ENCODE results near the gene CEP76. TPM values are rescaled to one million over a fixed set of nuclear protein-coding genes. Genes with fewer than 3 reads are reported as not detected.
A peak's percentile ranks its signal among the peaks of the same experiment; 100 is the strongest.

Gene CEP76
- total RNA-seq, 4 donors from 2014 or later = 11.5 to 28.2 (median 15.5) TPM

DNA sequence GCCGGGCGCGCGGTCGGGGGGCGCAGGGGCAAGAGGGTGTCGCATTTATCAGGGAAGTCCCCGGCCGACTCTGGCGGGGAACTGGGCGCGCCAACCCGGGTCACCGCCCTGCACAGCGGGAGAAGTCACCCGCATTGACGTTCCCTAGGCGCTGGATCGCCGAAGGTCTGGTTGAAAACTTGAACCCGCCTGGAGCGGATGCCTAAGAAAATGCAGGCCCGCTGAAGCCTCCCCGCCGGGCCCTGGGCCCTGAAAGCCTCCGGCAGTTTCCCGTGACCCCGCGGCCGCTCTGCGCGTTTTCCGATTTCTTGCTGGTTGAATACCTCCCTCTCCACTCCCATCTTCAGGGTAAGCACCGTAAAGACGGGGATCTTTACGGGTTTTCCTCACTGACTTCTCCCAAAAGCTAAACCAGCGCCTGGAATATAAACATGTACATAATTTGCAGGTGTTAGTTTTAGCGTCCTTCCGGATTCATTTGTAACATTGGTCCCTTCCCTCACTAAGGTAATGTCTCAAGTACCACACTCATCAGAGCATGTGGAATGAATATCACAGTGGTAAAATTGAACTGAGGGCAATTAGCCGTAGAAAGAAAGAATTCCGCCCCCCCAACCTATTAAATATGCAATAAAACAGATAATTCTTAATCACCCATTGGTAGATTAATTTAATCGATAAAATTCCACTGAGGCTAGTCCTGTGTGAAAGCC, 43.9 kb downstream of the CEP76 start:
- no peaks in the 10 kb centered on the region for H3K27me3 ChIP-seq
- H3K4me1 ChIP-seq = peaks cover 0 to 22% (median 3%) of the 10 kb centered on the region in 4 donors
- TF ChIP-seq, protein P1, sequence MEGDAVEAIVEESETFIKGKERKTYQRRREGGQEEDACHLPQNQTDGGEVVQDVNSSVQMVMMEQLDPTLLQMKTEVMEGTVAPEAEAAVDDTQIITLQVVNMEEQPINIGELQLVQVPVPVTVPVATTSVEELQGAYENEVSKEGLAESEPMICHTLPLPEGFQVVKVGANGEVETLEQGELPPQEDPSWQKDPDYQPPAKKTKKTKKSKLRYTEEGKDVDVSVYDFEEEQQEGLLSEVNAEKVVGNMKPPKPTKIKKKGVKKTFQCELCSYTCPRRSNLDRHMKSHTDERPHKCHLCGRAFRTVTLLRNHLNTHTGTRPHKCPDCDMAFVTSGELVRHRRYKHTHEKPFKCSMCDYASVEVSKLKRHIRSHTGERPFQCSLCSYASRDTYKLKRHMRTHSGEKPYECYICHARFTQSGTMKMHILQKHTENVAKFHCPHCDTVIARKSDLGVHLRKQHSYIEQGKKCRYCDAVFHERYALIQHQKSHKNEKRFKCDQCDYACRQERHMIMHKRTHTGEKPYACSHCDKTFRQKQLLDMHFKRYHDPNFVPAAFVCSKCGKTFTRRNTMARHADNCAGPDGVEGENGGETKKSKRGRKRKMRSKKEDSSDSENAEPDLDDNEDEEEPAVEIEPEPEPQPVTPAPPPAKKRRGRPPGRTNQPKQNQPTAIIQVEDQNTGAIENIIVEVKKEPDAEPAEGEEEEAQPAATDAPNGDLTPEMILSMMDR (IDR thresholded peaks at IDR 0.05) = no peak
- TF ChIP-seq POLR2A (IDR thresholded peaks at IDR 0.05) = no peak
- peak overlapping the region; percentile 56 to 75 (median 66) for H3K4me3 ChIP-seq
- no peaks in the 10 kb centered on the region for H3K9me3 ChIP-seq
- DNase-seq = peak in 2 of 3 donors; percentile 56 to 62
- no peaks in the 10 kb centered on the region for H3K36me3 ChIP-seq
- peak overlapping the region; percentile 44 to 89 (median 78) for H3K27ac ChIP-seq

DNA sequence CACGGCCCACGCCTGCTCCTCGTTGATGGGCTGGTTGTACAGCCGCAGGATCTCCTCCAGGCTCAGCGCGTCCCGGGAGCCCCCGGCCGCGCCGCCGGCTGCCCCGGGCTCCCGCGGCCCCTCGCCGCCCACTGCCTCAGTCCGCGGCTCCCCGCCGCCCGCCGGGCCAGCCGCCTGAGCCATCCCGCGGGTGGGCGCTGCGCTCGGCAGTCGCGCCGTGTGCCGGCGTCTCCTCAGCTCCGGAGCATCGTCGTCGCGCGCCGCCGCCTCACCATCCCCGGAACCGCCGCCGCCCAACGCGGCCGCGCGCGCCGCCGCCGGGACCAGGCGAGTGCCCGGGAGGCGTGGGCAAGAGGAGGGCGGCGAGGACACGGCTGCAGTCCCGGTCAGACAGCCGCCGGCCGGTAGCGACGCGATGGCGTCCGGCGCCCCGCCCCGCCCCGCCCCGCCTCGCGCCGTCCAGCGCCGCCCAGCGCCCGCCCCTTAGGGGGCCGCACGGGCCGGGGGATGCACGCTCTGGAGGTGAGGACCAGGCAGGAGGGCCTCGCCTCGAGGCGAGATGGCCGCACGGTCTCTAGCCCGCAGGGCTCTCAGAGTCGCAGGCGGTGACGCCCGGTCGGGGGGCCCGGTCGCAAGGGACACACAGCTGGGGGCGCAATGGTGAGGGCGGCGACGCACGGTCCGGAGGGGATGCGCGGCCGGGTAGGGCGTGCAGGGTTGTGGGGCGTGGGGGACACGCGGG, 44.7 kb downstream of the CEP76 start, which contains the start of gene SPIRE1:
Gene SPIRE1 (minus strand): TSS at position 424 of the 742 bp plus-strand sequence. CDS start 241 bp downstream, at position 183.
- peak in 2 of 3 donors; percentile 73 to 75 for DNase-seq
- H3K36me3 ChIP-seq = no peaks in the 10 kb centered on the region
- H3K27me3 ChIP-seq = no peaks in the 10 kb centered on the region
- no peaks in the 10 kb centered on the region for H3K9me3 ChIP-seq
- H3K4me3 ChIP-seq = peak within 1 kb of the TSS; percentile 56 to 75 (median 66)
- peaks cover 0 to 22% (median 3%) of the 10 kb centered on the region in 4 donors for H3K4me1 ChIP-seq
- H3K27ac ChIP-seq = peak within 1 kb of the TSS; percentile 70 to 89 (median 78)
- TF ChIP-seq POLR2A (IDR thresholded peaks at IDR 0.05) = no peak
- TF ChIP-seq, protein P1 (IDR thresholded peaks at IDR 0.05) = no peak

DNA sequence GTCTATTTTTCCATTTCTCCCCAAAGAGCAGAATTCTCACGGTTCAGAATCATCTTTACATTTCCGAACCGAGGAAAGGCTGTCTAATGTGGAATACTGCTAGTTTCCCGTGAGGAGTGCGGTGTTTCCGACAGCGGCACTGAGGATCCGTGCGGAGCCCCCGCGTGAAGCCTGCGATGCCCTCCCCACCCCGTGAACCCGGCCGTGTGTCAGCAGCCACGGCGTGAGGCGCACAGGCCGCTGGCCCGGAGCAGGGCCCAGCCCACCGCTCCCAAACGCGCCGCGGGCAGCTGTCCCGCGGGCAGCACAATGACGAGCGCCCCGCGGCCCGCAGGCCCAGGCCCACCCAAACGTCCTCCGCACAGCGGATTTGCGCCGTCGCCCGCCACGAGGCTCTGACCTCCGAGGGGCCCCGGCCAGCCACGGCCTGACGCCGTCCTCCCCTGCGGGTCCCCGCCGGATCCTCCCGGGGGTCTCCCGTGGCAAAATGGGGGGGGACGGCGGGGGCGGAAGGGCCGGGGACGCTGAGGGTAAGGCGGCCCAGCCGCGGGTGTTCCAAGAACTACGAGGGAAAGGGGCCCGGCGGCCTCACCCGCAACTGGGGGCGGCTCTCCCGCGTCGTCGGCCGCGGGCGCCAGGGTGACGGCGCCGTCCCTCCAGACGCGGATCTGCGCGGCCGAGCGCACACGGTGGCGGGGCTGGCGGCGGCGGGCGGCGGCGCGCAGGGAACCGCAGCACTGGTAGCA, 45.4 kb downstream of the CEP76 start:
- H3K4me1 ChIP-seq = peaks cover 0 to 22% (median 3%) of the 10 kb centered on the region in 4 donors
- peak in 2 of 3 donors; percentile 46 to 51 for DNase-seq

DNA sequence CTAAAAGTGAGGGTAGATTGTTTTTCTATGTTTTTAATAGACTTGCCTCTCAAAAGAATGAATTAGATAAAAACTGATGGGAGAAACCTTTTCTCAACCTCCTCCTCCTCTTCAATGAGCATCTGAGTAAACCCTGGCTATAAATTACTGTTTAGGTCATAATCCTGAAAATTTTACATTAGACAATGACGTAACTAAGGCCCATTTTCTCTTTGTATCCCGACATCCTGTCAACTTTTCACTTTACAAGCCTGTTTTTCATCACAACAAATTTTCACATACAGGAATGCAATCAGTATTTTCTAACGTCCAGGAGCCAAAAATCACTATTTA, 46.0 kb downstream of the CEP76 start:
- H3K4me3 ChIP-seq = peak overlapping the region; percentile 56 to 75 (median 66)
- no peaks in the 10 kb centered on the region for H3K27me3 ChIP-seq
- H3K27ac ChIP-seq = peak overlapping the region; percentile 70 to 89 (median 78)
- H3K4me1 ChIP-seq = peaks cover 0 to 22% (median 3%) of the 10 kb centered on the region in 4 donors
- DNase-seq = no peak
- no peaks in the 10 kb centered on the region for H3K36me3 ChIP-seq
- no peaks in the 10 kb centered on the region for H3K9me3 ChIP-seq
- TF ChIP-seq POLR2A (IDR thresholded peaks at IDR 0.05) = no peak
- TF ChIP-seq, protein P1 (IDR thresholded peaks at IDR 0.05) = no peak

More for the DNA sequence above, 45.4 kb downstream of the CEP76 start:
- Histone ChIP-seq H3K36me3 (no peaks in the 10 kb centered on the region), H3K9me3 (no peaks in the 10 kb centered on the region), H3K27me3 (no peaks in the 10 kb centered on the region), H3K27ac (peak overlapping the region; percentile 70 to 89 (median 78)), H3K4me3 (peak overlapping the region; percentile 56 to 75 (median 66))
- TF ChIP-seq, protein P1 (IDR thresholded peaks at IDR 0.05) = no peak
- no peak for TF ChIP-seq POLR2A (IDR thresholded peaks at IDR 0.05)

DNA sequence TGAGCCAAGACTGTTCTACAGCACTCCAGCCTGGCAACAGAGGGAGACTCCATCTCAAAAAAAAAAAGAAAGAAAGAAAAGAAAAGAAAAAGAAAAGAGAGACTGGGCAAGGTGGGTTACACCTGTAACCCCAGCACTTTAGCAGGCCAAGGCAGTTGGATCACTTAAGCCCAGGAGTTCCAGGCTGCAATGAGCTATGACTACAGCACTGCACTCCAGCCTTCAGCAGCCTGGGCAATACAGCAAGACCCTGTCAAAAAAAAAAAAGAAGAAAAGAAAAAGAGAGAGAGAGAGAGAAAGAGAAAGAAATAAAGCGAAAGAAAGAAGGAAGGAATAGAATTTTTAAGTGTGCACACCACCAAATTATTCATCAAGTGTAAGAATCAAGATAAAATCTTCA, 47.6 kb downstream of the CEP76 start:
- no peak for TF ChIP-seq POLR2A (IDR thresholded peaks at IDR 0.05)
- TF ChIP-seq, protein P1 (IDR thresholded peaks at IDR 0.05) = no peak
- peaks cover 0 to 22% (median 3%) of the 10 kb centered on the region in 4 donors for H3K4me1 ChIP-seq
- no peak overlapping the region for H3K27ac ChIP-seq
- no peak for DNase-seq
- H3K27me3 ChIP-seq = no peaks in the 10 kb centered on the region
- no peaks in the 10 kb centered on the region for H3K36me3 ChIP-seq
- no peak overlapping the region for H3K4me3 ChIP-seq
- no peaks in the 10 kb centered on the region for H3K9me3 ChIP-seq

All from Peyer's patch (tissue), 4 donors.